KOPT-K1 (cell line): ENCODE data around the gene CCBE1.

Source experiments
- H3K27ac ChIP-seq: fragments of 200-600 bp; sonication (generic); 2 replicates; pipeline ENCODE4 v1.5.1; 2016; ENCODE audit warnings: antibody characterized with exemption, mild to moderate bottlenecking, low read depth, low read length; ENCODE audit not compliant: poor library complexity, severe bottlenecking
- H3K36me3 ChIP-seq: fragments of 200-600 bp; sonication (generic); 2 replicates; pipeline ENCODE4 v1.5.1; 2017; ENCODE audit warnings: antibody characterized with exemption, mild to moderate bottlenecking, low read length, moderate library complexity; ENCODE audit not compliant: insufficient read depth
- H3K9me3 ChIP-seq: fragments of 200-600 bp; sonication (generic); 2 replicates; pipeline ENCODE4 v1.5.1; 2017; ENCODE audit warnings: antibody characterized with exemption, low read length, mild to moderate bottlenecking; ENCODE audit not compliant: insufficient read depth, poor library complexity, severe bottlenecking

The CCBE1 gene

DNA sequence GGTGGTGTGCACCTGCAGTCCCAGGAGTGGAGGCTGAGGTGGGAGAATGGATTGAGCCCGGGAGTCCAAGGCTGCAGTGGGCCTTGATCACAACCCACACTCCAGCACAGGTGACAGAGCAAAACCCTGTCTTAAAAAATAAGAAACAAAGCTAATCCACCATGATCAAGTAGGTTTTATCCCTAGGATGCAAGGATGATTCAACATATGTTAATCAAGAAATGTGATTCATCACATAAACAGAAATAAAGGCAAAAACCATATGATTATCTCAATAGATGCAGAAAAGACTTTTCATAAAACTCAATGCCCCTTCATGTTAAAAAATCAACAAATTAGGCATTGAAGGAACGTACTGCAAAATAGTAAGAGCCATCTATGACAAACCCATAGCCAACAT, 58.1 kb downstream of the CCBE1 start:
- no peaks in the 10 kb centered on the region for H3K36me3 ChIP-seq
- no peak overlapping the region for H3K27ac ChIP-seq
- H3K9me3 ChIP-seq = no peaks in the 10 kb centered on the region

DNA sequence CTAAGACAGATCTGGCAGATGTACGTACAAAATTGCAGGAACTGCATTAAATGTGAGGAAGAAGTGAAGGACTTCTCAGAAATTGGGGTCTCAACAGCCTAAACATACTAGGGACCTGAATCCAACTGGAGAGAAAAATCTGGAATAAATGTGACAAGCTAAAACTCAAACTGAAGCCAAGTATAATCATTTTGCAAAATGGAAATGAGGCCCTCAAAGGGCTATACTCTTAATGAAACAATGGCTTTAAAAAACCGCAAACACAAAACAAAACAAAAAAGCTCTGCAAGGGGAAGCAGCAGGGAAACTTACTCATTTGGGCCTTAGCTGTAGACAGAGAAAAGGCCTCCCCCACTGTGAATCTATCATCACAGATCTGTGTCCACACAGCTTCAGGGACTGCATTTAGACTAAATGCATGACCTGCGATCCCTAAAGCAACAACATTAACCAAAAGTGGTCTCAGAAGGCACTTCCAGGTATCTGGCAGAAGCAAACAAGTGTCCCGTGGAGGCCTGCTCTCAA, 63.2 kb downstream of the CCBE1 start:
- H3K27ac ChIP-seq = no peak overlapping the region
- no peaks in the 10 kb centered on the region for H3K9me3 ChIP-seq
- no peaks in the 10 kb centered on the region for H3K36me3 ChIP-seq

DNA sequence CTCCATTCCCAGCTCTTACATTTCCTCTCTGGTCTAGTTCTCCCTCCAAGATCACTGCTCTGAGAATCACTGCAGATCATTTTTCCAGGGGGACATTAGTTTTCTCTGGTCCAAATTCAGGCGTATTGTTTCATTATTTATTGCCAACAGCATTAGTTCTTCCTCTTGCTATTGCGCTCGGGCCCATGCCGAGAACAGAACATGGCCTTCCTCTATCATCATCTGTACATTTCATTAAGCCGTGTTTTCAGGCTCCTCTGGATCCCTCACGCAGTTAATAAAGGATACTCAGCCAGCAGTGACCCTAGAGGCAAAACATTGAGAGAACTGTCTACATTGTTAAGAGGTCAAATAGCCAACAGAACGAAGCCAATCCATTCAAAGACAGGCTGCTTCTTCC, 63.9 kb downstream of the CCBE1 start:
- no peak overlapping the region for H3K27ac ChIP-seq
- H3K9me3 ChIP-seq = no peaks in the 10 kb centered on the region
- H3K36me3 ChIP-seq = no peaks in the 10 kb centered on the region

DNA sequence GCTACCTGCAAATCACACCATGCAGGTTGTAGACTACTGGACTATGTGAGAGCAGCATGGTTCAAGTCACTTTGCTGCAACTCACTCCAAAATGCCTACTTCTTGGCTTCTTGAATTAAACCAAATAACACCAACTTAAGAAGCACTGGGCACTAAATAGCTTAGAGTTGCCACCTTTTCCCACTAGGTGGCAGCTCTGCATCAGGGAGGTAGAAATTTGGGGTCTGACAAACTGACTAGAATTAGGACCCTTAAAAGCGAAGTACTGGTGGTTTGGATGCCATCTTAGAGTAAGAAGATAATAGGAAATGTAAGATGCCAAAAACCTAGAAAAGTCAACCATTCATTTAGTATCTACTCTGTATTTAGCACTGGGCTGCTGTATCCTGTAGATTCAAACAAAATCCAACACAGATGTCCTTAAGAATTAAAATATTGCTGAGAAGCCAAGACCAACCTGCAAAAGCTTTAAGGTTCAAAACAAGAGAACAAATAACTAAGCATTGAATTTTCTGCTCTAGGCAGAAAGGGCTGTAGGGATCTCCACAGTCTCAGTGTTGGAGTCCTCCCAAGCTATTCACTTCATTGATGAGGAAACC, 65.5 kb downstream of the CCBE1 start:
- H3K9me3 ChIP-seq = no peaks in the 10 kb centered on the region
- H3K36me3 ChIP-seq = no peaks in the 10 kb centered on the region
- no peak overlapping the region for H3K27ac ChIP-seq

DNA sequence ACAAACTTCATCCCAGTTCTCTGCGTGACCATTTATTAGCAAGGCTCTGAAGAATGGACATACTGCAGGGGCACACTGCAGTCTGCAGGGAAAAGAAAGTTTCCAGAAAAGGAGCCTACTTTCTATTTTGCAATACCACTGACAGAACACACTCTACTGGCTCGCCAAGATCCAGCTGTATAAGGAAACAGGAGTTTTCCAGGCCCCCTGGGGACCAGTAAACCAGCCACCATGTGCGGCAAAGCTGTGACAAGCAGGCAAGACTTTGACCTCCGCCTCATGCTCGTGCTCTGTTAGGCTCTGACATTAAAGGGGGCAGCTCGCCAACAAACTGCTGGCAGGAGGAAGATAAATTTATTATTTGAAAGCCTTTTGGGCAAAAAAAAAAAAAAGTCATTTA, 67.3 kb downstream of the CCBE1 start:
- Histone ChIP-seq H3K36me3 (no peaks in the 10 kb centered on the region), H3K9me3 (no peaks in the 10 kb centered on the region), H3K27ac (no peak overlapping the region)

DNA sequence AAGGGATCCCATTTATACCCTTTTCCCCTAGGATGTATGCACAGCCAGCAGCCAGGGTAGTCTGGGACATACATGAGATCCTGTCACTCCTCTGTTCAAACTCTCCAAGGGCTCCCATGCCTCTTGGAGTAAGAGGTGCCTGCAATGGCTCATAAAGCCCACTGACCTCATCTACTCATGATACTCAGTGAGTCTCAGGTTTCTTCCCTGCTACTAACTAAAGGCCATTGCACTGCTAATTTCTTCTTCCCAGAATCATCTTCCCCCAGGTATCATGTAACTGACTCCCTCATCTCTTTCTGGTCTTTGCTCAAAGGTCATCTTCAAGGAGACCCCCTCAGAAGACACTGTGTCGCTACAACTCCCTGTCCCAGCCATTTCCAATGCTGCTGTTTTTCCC, 68.2 kb downstream of the CCBE1 start:
- Histone ChIP-seq H3K36me3 (no peaks in the 10 kb centered on the region), H3K9me3 (no peaks in the 10 kb centered on the region), H3K27ac (no peak overlapping the region)

DNA sequence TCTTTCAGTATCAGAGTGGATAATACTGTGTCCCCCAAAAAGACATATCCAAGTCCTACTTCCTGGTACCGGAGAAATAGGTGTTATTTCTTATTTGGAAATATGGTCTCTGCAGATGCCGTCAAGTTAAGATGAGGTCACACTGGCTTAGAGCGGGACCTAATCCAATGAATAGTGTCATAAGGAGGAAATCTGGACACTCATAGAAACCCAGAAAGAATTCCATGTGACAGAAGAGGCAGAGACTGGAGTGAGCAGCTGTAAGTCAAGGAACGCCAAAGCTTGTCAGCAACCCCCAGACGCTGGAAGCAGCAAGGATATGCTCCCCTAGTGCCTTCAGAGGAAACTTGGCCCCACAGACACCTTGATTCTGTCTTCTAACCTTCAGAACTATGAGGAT, 69.8 kb downstream of the CCBE1 start:
- Histone ChIP-seq H3K9me3 (no peaks in the 10 kb centered on the region), H3K27ac (no peak overlapping the region), H3K36me3 (no peaks in the 10 kb centered on the region)

DNA sequence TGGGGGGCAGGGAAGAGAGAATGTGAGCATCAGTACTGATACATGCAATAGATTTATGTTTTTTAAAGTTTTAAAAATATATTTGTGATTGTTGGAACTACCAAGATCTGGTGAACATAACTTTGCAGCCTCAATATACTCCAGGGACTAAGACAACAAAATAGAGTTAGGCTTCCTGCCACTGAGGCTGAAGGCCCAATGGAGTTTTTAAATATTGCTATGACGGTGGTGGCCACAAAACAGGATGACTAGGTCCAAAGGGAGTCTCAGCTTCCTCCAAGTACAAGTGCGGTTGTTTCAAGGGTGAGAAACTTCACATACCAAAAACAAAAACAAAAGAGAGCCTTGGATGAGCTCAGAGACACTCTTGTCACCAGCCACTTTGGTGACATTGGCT, 72.9 kb downstream of the CCBE1 start:
- H3K27ac ChIP-seq = no peak overlapping the region
- no peaks in the 10 kb centered on the region for H3K9me3 ChIP-seq
- no peaks in the 10 kb centered on the region for H3K36me3 ChIP-seq

DNA sequence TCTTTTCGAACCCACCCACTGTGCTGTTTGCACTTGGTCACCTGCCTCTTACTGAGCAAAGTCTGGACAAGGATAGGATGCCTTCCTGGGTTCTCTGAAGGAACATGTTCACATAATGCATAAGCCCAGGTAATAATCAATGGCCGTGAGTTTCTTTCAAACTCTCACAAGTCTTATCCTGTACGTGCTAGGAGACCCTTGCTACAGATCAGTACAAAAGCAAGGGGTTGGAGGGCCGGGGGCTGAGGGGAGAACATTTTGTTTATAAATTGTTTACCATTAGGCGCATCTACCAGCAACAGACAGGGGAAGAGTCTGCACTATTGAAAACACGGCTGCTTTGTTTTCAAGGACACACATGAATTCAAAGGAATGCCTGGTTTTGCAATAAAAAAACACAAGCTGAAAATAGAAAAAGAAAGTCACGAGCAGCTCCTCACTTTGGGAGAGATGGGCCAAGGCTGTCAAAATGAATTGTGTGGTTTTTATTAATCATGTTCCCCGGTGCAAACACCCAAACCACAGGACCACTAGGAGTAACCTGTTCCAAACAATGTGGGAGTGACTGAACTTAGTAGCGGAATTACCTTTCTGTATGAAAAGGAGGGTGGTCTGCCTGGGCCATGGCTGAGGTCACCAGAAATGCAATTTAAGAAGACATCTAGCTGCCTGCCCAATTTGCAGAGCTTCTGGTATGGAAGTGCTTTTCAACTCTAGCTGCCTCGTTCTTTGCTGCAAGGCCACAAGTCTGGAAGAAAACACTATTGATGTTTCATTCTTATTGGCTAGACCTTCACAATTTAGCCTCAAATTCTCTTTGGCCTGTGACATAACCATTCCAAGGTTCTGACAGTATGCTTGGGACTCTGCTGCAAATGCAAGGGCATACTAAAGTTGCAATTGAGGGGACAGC, 73.5 kb downstream of the CCBE1 start:
- no peak overlapping the region for H3K27ac ChIP-seq
- no peaks in the 10 kb centered on the region for H3K36me3 ChIP-seq
- no peaks in the 10 kb centered on the region for H3K9me3 ChIP-seq

DNA sequence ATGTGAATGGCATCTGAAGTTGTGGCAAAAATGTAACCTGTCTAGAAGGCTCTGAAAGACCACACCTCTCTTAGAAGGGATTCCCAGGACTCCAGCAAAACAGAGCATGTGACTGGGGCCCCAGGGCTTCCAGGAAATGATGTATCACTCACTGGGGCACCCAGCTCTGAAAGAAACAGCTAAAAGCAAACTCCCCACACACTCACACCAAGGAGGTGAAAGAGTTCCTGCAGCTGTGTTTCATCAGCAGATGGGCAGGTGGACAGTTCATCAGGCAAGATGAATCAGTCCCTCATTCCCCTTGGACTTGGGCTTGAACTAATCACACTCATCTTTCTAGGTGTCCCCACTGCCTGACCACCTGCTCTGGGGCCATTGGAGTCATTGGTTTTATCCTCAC, 76.2 kb downstream of the CCBE1 start:
- Histone ChIP-seq H3K27ac (no peak overlapping the region), H3K9me3 (no peaks in the 10 kb centered on the region), H3K36me3 (no peaks in the 10 kb centered on the region)

DNA sequence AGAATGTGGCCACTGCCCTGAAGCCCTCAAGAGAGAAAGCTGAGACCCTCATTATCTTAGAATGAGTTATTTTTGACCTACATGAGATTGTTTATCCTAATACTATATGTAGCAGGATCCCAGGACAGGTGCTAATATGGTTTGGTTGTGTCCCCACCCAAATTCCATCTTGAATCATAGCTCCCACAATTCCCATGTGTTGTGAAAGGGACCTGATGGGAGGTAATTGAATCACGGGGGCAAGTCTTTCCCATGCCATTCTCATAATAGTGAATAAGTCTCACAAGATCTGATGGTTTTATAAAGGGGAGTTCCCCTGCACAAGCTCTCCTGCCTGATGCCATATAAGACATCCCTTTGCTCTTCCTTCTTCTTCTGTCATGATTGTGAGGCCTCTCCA, 76.8 kb downstream of the CCBE1 start:
- Histone ChIP-seq H3K9me3 (no peaks in the 10 kb centered on the region), H3K27ac (no peak overlapping the region)

DNA sequence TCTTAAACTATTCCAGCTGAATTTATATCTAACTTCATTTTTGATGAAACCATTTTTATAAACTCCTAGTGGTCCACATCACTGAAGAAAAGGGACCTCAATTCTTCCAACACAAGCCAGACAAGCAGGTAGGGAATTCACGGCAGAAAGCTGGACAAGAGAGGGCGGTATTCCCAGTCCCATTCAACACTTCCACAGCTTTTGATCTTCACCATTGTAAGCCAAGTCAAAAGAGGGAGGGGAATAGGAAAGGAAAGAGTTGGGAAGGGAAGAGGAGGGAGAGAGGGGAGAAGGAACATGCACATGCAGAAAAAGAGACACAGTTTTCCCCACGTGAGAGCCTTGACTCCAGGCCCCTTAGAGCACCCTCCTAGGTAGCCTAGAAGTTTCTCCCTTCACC, 77.4 kb downstream of the CCBE1 start:
- no peak overlapping the region for H3K27ac ChIP-seq

More for the DNA sequence above, 76.8 kb downstream of the CCBE1 start:
- H3K36me3 ChIP-seq = no peaks in the 10 kb centered on the region

DNA sequence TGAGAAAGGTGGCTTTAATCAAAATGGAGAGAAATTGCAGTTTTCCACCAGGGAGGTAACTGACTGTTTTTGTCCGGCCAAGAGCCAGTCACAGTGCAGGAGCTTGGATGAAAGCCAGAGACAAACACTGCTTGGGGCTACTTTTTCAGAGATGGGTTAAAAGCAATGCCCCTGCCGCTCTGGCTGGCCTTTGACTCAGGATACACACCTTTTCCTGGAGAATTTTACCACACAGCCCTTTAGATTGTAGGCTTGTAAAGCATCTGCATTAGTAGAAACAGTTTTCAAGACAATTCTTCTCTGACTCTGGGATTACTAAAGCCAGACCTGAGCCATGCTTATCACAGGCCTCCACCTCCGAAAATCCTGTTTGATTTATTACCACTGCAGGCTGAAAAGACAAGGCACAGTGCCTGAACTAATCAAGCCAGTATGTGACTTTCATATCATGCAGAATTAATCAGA, 79.7 kb downstream of the CCBE1 start:
- H3K9me3 ChIP-seq = no peaks in the 10 kb centered on the region
- no peak overlapping the region for H3K27ac ChIP-seq

More for the DNA sequence above, 77.4 kb downstream of the CCBE1 start:
- Histone ChIP-seq H3K9me3 (no peaks in the 10 kb centered on the region), H3K36me3 (no peaks in the 10 kb centered on the region)

DNA sequence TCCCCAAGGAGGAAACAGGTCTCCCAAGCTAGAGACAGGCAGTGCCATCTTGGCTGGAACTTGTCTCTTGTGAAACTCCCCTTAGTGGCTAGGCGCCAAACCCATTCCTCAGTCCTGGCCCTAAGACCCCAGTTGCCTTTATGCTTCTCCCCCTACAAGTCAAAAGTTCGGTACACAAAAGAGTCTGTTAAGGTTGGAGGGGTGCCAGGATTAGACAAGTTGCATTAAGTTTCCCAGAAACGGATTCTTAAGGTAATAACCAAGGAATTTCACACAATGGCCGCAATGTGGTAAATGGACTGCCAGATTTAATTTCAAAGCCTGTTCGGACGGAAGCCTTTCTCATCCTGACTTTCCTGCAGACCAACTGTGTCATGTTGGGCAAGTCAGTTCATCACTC, 80.7 kb downstream of the CCBE1 start:
- Histone ChIP-seq H3K36me3 (no peaks in the 10 kb centered on the region), H3K27ac (no peak overlapping the region), H3K9me3 (no peaks in the 10 kb centered on the region)

More for the DNA sequence above, 79.7 kb downstream of the CCBE1 start:
- no peaks in the 10 kb centered on the region for H3K36me3 ChIP-seq

DNA sequence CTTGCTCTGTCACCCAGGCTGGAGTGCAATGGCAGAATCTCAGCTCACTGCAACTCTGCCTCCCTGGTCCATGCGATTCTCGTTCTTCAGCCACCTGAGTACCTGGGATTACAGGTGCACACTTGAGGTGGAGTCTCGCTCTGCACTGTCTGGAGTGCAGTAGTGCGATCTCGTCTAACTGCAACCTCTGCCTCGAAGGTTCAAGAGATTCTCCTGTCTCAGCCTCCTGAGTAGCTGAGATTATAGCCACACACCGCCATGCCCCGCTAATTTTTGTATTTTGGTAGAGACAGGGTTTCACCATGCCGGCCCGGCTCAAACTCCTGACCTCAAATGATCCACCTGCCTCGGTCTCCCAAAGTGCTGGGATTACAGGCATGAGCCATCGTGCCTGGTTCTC, 83.3 kb downstream of the CCBE1 start:
- Histone ChIP-seq H3K9me3 (no peaks in the 10 kb centered on the region), H3K27ac (no peak overlapping the region), H3K36me3 (no peaks in the 10 kb centered on the region)
